HEK293 (cell line): Measurements from ENCODE around the gene HSD3B1.
"Not testable (repeated sequence)": the region's sequence is repeated elsewhere in the genome, so short reads cannot be mapped to it uniquely, and the experiment has no call there.

Experiments
- CTCF ChIA-PET: fragments of 350-600 bp; formaldehyde crosslinking; extraction: SDS; loops from one replicate; lab custom pipeline; 2021; ENCODE audit warnings: antibody characterized with exemption; lab: Yijun Ruan, JAX
- POLR2A ChIA-PET: fragments of 300-600 bp; formaldehyde crosslinking; extraction: SDS; loops from one replicate; lab custom pipeline; 2020; ENCODE audit warnings: antibody characterized with exemption, inconsistent platforms; lab: Yijun Ruan, JAX
- H3K27ac ChIP-seq: fragments of 200-500 bp; sonication (Bioruptor generic); 2 replicates; pipeline ENCODE4 v1.5.1; 2014; ENCODE audit warnings: low read depth, low read length, control low read depth, inconsistent platforms; ENCODE audit errors: extremely low read depth
- H3K36me3 ChIP-seq, 2 experiments: fragments of 200-500 bp in 1 of 2; sonication (Bioruptor generic) in 1 of 2; 1 replicate in 1 of 2; 2 replicates in 1 of 2; pipeline ENCODE4 v1.5.1; 2014 to 2017; ENCODE audit warnings: inconsistent platforms in 2 of 2, low read length in 2 of 2; ENCODE audit not compliant: control insufficient read depth in 2 of 2, insufficient read depth in 1 of 2
- H3K4me1 ChIP-seq: fragments of 200-500 bp; sonication (Bioruptor generic); 2 replicates; pipeline ENCODE4 v1.5.1; 2014; ENCODE audit warnings: mild to moderate bottlenecking, low read length, inconsistent platforms; ENCODE audit not compliant: control insufficient read depth, insufficient read depth
- H3K4me3 ChIP-seq: 2 replicates; pipeline ENCODE4 v1.5.1; 2011; ENCODE audit warnings: low read depth, mild to moderate bottlenecking, control low read depth, low read length, moderate library complexity
- H3K9me3 ChIP-seq: fragments of 200-500 bp; sonication (Bioruptor generic); 2 replicates; pipeline ENCODE4 v1.5.1; 2014; ENCODE audit warnings: low read depth, low read length, inconsistent platforms; ENCODE audit not compliant: control insufficient read depth, insufficient read depth
- GLIS1 ChIP-seq: fragments of 450-650 bp; formaldehyde crosslinking; IDR thresholded peaks from 2 replicates; pipeline ENCODE4 v1.5.1; 2016; ENCODE audit warnings: missing biosample characterization, missing genetic modification characterization
- KLF1 ChIP-seq: fragments of 450-650 bp; formaldehyde crosslinking; IDR thresholded peaks from 2 replicates; pipeline ENCODE4 v1.5.1; 2016; ENCODE audit warnings: missing biosample characterization, missing genetic modification characterization
- PRDM1 ChIP-seq: fragments of 450-650 bp; formaldehyde crosslinking; IDR thresholded peaks from 2 replicates; pipeline ENCODE4; 2016; ENCODE audit warnings: missing biosample characterization, missing genetic modification characterization
- PRDM6 ChIP-seq: fragments of 450-650 bp; formaldehyde crosslinking; IDR thresholded peaks from 2 replicates; pipeline ENCODE4 v1.5.1; 2017; ENCODE audit warnings: missing biosample characterization, missing genetic modification characterization
- SP7 ChIP-seq: fragments of 450-650 bp; formaldehyde crosslinking; IDR thresholded peaks from 2 replicates; pipeline ENCODE4 v1.5.1; 2016; ENCODE audit warnings: missing biosample characterization, missing genetic modification characterization
- TRIM28 ChIP-seq: IDR thresholded peaks from 2 replicates; pipeline ENCODE4 v1.6.1; 2011; ENCODE audit warnings: low read length, control low read depth, borderline replicate concordance
- ZBTB49 ChIP-seq: fragments of 450-650 bp; formaldehyde crosslinking; IDR thresholded peaks from 2 replicates; pipeline ENCODE4 v1.5.1; 2016; ENCODE audit warnings: missing biosample characterization, missing genetic modification characterization, low read depth
- ZNF138 ChIP-seq: fragments of 450-650 bp; formaldehyde crosslinking; IDR thresholded peaks from 2 replicates; pipeline ENCODE4 v1.5.1; 2016; ENCODE audit warnings: missing biosample characterization, missing genetic modification characterization, borderline replicate concordance
- ZNF175 ChIP-seq: fragments of 450-650 bp; formaldehyde crosslinking; IDR thresholded peaks from 2 replicates; pipeline ENCODE4 v1.5.1; 2016; ENCODE audit warnings: missing biosample characterization, missing genetic modification characterization
- ZNF433 ChIP-seq: fragments of 450-650 bp; formaldehyde crosslinking; IDR thresholded peaks from 2 replicates; pipeline ENCODE4 v1.5.1; 2016; ENCODE audit warnings: missing biosample characterization, missing genetic modification characterization, low read depth
- ZNF510 ChIP-seq: fragments of 450-650 bp; formaldehyde crosslinking; IDR thresholded peaks from 2 replicates; pipeline ENCODE4 v1.5.1; 2018; ENCODE audit warnings: mild to moderate bottlenecking, missing genetic modification characterization, missing biosample characterization; ENCODE audit not compliant: insufficient replicate concordance
- ZNF529 ChIP-seq: fragments of 450-650 bp; formaldehyde crosslinking; IDR thresholded peaks from 2 replicates; pipeline ENCODE4 v1.5.1; 2017; ENCODE audit warnings: missing genetic modification characterization, missing biosample characterization; ENCODE audit not compliant: insufficient replicate concordance
- ZNF555 ChIP-seq: fragments of 450-650 bp; formaldehyde crosslinking; conservative IDR thresholded peaks from 2 replicates; pipeline ENCODE4 v1.5.1; 2017; ENCODE audit warnings: missing biosample characterization, mild to moderate bottlenecking, missing genetic modification characterization, inconsistent platforms
- ZNF596 ChIP-seq: fragments of 450-650 bp; IDR thresholded peaks from 2 replicates; pipeline ENCODE4 v1.5.0; 2018; ENCODE audit warnings: missing biosample characterization, mild to moderate bottlenecking, missing genetic modification characterization, moderate library complexity
- ZNF639 ChIP-seq: fragments of 450-650 bp; formaldehyde crosslinking; IDR thresholded peaks from 2 replicates; pipeline ENCODE4 v1.5.1; 2016; ENCODE audit warnings: missing biosample characterization, missing genetic modification characterization
- ZNF768 ChIP-seq: fragments of 450-650 bp; formaldehyde crosslinking; IDR thresholded peaks from 2 replicates; pipeline ENCODE4 v1.5.1; 2018; ENCODE audit warnings: missing biosample characterization, mild to moderate bottlenecking, missing genetic modification characterization
- TF ChIP-seq, protein P1 (sequence below): fragments of 450-650 bp; IDR thresholded peaks from 2 replicates; pipeline ENCODE4 v1.5.1; 2018; ENCODE audit warnings: missing biosample characterization, mild to moderate bottlenecking, missing genetic modification characterization
- TF ChIP-seq, protein P2 (sequence below): fragments of 450-650 bp; formaldehyde crosslinking; conservative IDR thresholded peaks from 2 replicates; pipeline ENCODE4 v1.5.1; 2016; ENCODE audit warnings: low read depth, missing biosample characterization, missing genetic modification characterization

Gene HSD3B1

GRCh38 chr1:119516680-119517079, 9.7 kb downstream of the HSD3B1 start:
- TF ChIP-seq TRIM28 (no peak), ZBTB49 (tag by site-specific recombination) (no peak), ZNF433 (no peak), ZNF138 (tag by site-specific recombination) (no peak), PRDM1 (tag by site-specific recombination) (no peak), ZNF175 (tag by site-specific recombination) (no peak), PRDM6 (tag by site-specific recombination) (no peak), ZNF768 (tag by site-specific recombination) (no peak), ZNF596 (tag by site-specific recombination) (no peak)
- TF ChIP-seq, protein P1, sequence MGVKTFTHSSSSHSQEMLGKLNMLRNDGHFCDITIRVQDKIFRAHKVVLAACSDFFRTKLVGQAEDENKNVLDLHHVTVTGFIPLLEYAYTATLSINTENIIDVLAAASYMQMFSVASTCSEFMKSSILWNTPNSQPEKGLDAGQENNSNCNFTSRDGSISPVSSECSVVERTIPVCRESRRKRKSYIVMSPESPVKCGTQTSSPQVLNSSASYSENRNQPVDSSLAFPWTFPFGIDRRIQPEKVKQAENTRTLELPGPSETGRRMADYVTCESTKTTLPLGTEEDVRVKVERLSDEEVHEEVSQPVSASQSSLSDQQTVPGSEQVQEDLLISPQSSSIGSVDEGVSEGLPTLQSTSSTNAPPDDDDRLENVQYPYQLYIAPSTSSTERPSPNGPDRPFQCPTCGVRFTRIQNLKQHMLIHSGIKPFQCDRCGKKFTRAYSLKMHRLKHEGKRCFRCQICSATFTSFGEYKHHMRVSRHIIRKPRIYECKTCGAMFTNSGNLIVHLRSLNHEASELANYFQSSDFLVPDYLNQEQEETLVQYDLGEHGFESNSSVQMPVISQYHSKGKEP, result no peak
- no peaks in the 10 kb centered on the region for H3K36me3 ChIP-seq
- no peaks in the 10 kb centered on the region for H3K9me3 ChIP-seq
- no peaks in the 10 kb centered on the region for H3K4me1 ChIP-seq
- no peak overlapping the region for H3K4me3 ChIP-seq
- CTCF ChIA-PET, result interaction anchor here (0.6 to 1.5 kb wide), 2 partner anchors 28 to 48 kb away, joined by 4 to 6 read pairs; no protein-coding TSS in a partner anchor
- POLR2A ChIA-PET, result no interaction called here
- no peak overlapping the region for H3K27ac ChIP-seq

- H3K4me1 ChIP-seq, H3K9me3 ChIP-seq, POLR2A ChIA-PET, H3K27ac ChIP-seq, H3K4me3 ChIP-seq, H3K36me3 ChIP-seq: not testable (repeated sequence)
- CTCF ChIA-PET, result interaction anchor here (1.1 kb wide), 1 partner anchor 26 kb away, joined by 4 read pairs; no protein-coding TSS in a partner anchor
Observed at GRCh38 chr1:119517667-119518066, 10.7 kb downstream of the HSD3B1 start.

DNA sequence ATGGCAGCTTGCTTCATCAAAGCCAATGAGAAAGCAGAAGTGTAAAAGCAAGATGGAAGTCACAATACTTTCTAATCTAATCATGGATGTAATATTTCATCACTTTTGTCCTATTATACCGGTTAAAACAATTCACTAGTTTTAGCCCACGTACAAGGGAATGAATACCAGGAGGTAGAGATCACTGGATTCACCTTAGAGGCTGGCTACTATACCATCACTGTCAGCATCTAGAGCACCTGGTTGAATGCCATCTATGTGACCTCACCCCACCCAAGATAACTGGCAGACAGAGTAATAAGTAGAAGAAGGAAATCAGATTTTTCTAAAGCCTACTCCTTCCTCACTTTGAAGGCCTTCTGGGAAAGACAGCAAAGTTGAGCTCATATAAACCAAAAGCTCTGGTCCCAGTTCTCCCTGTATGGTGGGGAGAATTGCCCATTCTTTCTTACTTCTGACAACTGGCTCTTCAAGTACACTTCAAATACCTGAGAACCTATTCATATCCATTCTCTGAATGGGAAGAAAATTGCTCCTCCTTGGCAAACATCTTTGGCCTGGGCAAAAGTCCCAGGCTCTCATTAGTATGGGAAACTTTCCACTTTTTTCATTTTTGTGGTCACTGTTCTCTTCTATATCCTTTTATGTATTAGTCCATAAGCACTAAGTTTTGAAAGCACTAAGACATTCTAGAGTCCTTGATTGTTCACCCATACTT, 24.8 kb downstream of the HSD3B1 start:
- CTCF ChIA-PET, result interaction anchor here (0.8 to 1.4 kb wide), 2 partner anchors 143 to 159 kb away, joined by 3 to 4 read pairs; no protein-coding TSS in a partner anchor
- POLR2A ChIA-PET, result no interaction called here
- H3K36me3 ChIP-seq, result no peaks in the 10 kb centered on the region
- H3K27ac ChIP-seq, result no peak overlapping the region
- no peaks in the 10 kb centered on the region for H3K4me1 ChIP-seq
- no peaks in the 10 kb centered on the region for H3K9me3 ChIP-seq
- H3K4me3 ChIP-seq, result no peak overlapping the region
- TF ChIP-seq ZNF555 (tag by site-specific recombination) (no peak), ZNF529 (tag by site-specific recombination) (no peak), ZNF510 (tag by site-specific recombination) (no peak), KLF1 (tag by site-specific recombination) (no peak), ZNF639 (tag by site-specific recombination) (no peak), GLIS1 (tag by site-specific recombination) (no peak), SP7 (tag by site-specific recombination) (no peak)
- TF ChIP-seq, protein P2, sequence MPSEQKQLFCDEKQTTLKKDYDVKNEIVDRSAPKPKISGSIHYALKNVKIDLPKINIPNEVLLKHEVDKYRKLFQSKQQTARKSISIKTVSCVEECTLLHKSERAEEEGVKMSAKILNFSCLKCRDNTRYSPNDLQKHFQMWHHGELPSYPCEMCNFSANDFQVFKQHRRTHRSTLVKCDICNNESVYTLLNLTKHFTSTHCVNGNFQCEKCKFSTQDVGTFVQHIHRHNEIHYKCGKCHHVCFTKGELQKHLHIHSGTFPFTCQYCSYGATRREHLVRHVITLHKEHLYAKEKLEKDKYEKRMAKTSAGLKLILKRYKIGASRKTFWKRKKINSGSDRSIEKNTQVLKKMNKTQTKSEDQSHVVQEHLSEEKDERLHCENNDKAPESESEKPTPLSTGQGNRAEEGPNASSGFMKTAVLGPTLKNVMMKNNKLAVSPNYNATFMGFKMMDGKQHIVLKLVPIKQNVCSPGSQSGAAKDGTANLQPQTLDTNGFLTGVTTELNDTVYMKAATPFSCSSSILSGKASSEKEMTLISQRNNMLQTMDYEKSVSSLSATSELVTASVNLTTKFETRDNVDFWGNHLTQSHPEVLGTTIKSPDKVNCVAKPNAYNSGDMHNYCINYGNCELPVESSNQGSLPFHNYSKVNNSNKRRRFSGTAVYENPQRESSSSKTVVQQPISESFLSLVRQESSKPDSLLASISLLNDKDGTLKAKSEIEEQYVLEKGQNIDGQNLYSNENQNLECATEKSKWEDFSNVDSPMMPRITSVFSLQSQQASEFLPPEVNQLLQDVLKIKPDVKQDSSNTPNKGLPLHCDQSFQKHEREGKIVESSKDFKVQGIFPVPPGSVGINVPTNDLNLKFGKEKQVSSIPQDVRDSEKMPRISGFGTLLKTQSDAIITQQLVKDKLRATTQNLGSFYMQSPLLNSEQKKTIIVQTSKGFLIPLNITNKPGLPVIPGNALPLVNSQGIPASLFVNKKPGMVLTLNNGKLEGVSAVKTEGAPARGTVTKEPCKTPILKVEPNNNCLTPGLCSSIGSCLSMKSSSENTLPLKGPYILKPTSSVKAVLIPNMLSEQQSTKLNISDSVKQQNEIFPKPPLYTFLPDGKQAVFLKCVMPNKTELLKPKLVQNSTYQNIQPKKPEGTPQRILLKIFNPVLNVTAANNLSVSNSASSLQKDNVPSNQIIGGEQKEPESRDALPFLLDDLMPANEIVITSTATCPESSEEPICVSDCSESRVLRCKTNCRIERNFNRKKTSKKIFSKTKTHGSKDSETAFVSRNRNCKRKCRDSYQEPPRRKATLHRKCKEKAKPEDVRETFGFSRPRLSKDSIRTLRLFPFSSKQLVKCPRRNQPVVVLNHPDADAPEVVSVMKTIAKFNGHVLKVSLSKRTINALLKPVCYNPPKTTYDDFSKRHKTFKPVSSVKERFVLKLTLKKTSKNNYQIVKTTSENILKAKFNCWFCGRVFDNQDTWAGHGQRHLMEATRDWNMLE (tag by site-specific recombination), result no peak
